ENCODE measurements around the gene SELENOW. TPM values are rescaled to one million over a fixed set of nuclear protein-coding genes. Genes with fewer than 3 reads are reported as not detected.
A peak's percentile ranks its signal among the peaks of the same experiment; 100 is the strongest.

SELENOW gene
- total and polyA plus RNA-seq, 2 donors (not counting 3 experiments of a cell fraction or from before 2014, with no cell fraction given) = 316 to 613 TPM

- Histone ChIP-seq H3K79me2 (ENCODE audit: control insufficient read depth, insufficient read depth, low read length) (peaks cover 13% of the 10 kb centered on the region), H3K36me3 (ENCODE audit: control insufficient read depth in 2 of 2, extremely low read depth in 1 of 2, insufficient read depth in 2 of 2, low read length in 2 of 2) (peaks cover 12 to 24% of the 10 kb centered on the region in 2 experiments), H3K27ac (ENCODE audit: insufficient read depth, low read depth, low read length) (peak overlapping the region; percentile 50), H3K9ac (replicated peaks; ENCODE audit: extremely low read depth, insufficient read depth, low read length) (no peak overlapping the region), H3K4me2 (ENCODE audit: insufficient read depth, low read length) (no peak overlapping the region), H3K9me3 (replicated peaks; ENCODE audit: control insufficient read depth, insufficient read depth, low read length) (no peaks in the 10 kb centered on the region), H3K9me1 (replicated peaks; ENCODE audit: control insufficient read depth, extremely low read depth, insufficient read depth, low read length) (no peaks in the 10 kb centered on the region), H2AFZ (ENCODE audit: low read depth, low read length) (no peak overlapping the region), H3K4me1 (ENCODE audit: control insufficient read depth, extremely low read depth, insufficient read depth, low read length) (peaks cover 23% of the 10 kb centered on the region), H3K27me3 (ENCODE audit: control insufficient read depth in 2 of 2, insufficient read depth in 2 of 2, low read length in 2 of 2) (no peaks in the 10 kb centered on the region), H4K20me1 (replicated peaks; ENCODE audit: control insufficient read depth, extremely low read depth, insufficient read depth, low read length) (no peaks in the 10 kb centered on the region), H3K4me3 (replicated peaks in 1 of 3; ENCODE audit: insufficient read depth in 1 of 3, low read depth in 1 of 3, low read length in 3 of 3) (no peak overlapping the region)
- intact Hi-C loops (cut with micrococcal nuclease) = loop anchor here (1.0 kb wide), 1 partner anchor 17 kb away; the partner anchor contains the start of gene EHD2
- CTCF ChIA-PET = interaction anchor here (1.4 to 4.2 kb wide), 3 partner anchors 13 to 24 kb away, joined by 5 to 47 read pairs (median 5); partner anchors contain the start of gene EHD2
- FAIRE-seq = no peak
- no TSS peak for BruUV-seq (replicated peaks)
- POLR2A ChIA-PET = interaction anchor here (1.4 to 1.6 kb wide), 2 partner anchors 11 to 17 kb away, joined by 3 to 4 read pairs; no protein-coding TSS in a partner anchor
- dilution Hi-C loops (cut with MboI; ENCODE audit: extremely low pct_ligation_motif_present, low sequenced_read_pairs) = no loop called here
- TF ChIP-seq MYC (IDR thresholded peaks at IDR 0.05; ENCODE audit: low read depth, low read length) = no peak
- DNase-seq (ENCODE audit: low read depth, low spot score) = no peak
These were observed 48.0 kb upstream of the SELENOW start for GRCh38 chr19:47730521-47730889.

GRCh38 chr19:47730910-47731309, 47.6 kb upstream of the SELENOW start:
- Histone ChIP-seq H4K20me1 (replicated peaks; ENCODE audit: control insufficient read depth, extremely low read depth, insufficient read depth, low read length) (no peaks in the 10 kb centered on the region), H3K9me3 (replicated peaks; ENCODE audit: control insufficient read depth, insufficient read depth, low read length) (no peaks in the 10 kb centered on the region), H3K4me2 (ENCODE audit: insufficient read depth, low read length) (no peak overlapping the region), H2AFZ (ENCODE audit: low read depth, low read length) (no peak overlapping the region), H3K9me1 (replicated peaks; ENCODE audit: control insufficient read depth, extremely low read depth, insufficient read depth, low read length) (no peaks in the 10 kb centered on the region), H3K9ac (replicated peaks; ENCODE audit: extremely low read depth, insufficient read depth, low read length) (no peak overlapping the region), H3K4me3 (replicated peaks in 1 of 3; ENCODE audit: insufficient read depth in 1 of 3, low read depth in 1 of 3, low read length in 3 of 3) (no peak overlapping the region), H3K4me1 (ENCODE audit: control insufficient read depth, extremely low read depth, insufficient read depth, low read length) (peaks cover 23% of the 10 kb centered on the region), H3K27me3 (ENCODE audit: control insufficient read depth in 2 of 2, insufficient read depth in 2 of 2, low read length in 2 of 2) (no peaks in the 10 kb centered on the region), H3K36me3 (ENCODE audit: control insufficient read depth in 2 of 2, extremely low read depth in 1 of 2, insufficient read depth in 2 of 2, low read length in 2 of 2) (peaks cover 8 to 22% of the 10 kb centered on the region in 2 experiments), H3K79me2 (ENCODE audit: control insufficient read depth, insufficient read depth, low read length) (peaks cover 10% of the 10 kb centered on the region), H3K27ac (ENCODE audit: insufficient read depth, low read depth, low read length) (no peak overlapping the region)
- ChIA-PET CTCF (interaction anchor here (1.6 to 1.8 kb wide), 2 partner anchors 12 to 18 kb away, joined by 5 read pairs; partner anchors contain the start of gene EHD2), POLR2A (interaction anchor here (0.6 to 0.7 kb wide), 2 partner anchors 16 to 17 kb away, joined by 3 read pairs; no protein-coding TSS in a partner anchor)
- intact Hi-C loops (cut with micrococcal nuclease) = loop anchor here (1.0 kb wide), 1 partner anchor 18 kb away; the partner anchor contains the start of gene EHD2
- TF ChIP-seq MYC (IDR thresholded peaks at IDR 0.05; ENCODE audit: low read depth, low read length) (no peak), MAX (IDR thresholded peaks at IDR 0.05; ENCODE audit: insufficient read depth, insufficient read length) (no peak), POLR2AphosphoS5 (IDR thresholded peaks at IDR 0.05; ENCODE audit: insufficient read depth, low read depth, low read length) (no peak), CTCF (IDR thresholded peaks at IDR 0.05; ENCODE audit: extremely low read depth in 1 of 2, insufficient read depth in 1 of 2, low read depth in 1 of 2, low read length in 2 of 2) (no peak), POLR2A (IDR thresholded peaks at IDR 0.05; ENCODE audit: low read depth, low read length) (no peak), EZH2 (IDR thresholded peaks at IDR 0.05; ENCODE audit: borderline replicate concordance, low read depth, low read length, severe bottlenecking) (no peak), FOS (IDR thresholded peaks at IDR 0.05; ENCODE audit: borderline replicate concordance, insufficient read depth, low read length) (no peak), JUN (IDR thresholded peaks at IDR 0.05; ENCODE audit: borderline replicate concordance, insufficient read depth, insufficient read length, low read depth) (no peak), GATA2 (IDR thresholded peaks at IDR 0.05; ENCODE audit: insufficient read depth, insufficient read length, low read depth, low read length) (no peak)
- dilution Hi-C loops (cut with MboI; ENCODE audit: extremely low pct_ligation_motif_present, low sequenced_read_pairs) = no loop called here
- no peak for DNase-seq (ENCODE audit: low read depth, low spot score)
- FAIRE-seq = no peak
- BruUV-seq (replicated peaks) = no TSS peak

All from endothelial cell of umbilical vein (primary cell).